Breast epithelium (tissue), 4 donors: Measurements from ENCODE around the gene FANCC. TPM values are rescaled to one million over a fixed set of nuclear protein-coding genes. Genes with fewer than 3 reads are reported as not detected.

Source experiments
- DNase-seq, 2 donors: peaks; one replicate each; pipeline ENCODE4 v3.0.0-alpha.2; 2019; ENCODE audit warnings: low spot score in 2 of 2
- H3K27ac ChIP-seq, 2 donors: fragments of 200-600 bp; sonication (generic) in 1 of 2; one replicate each; pipeline ENCODE4 v1.5.1; 2016 to 2019; ENCODE audit warnings: mild to moderate bottlenecking in 1 of 2
- H3K27me3 ChIP-seq, 2 donors: fragments of 200-600 bp; sonication (generic) in 1 of 2; one replicate each; pipeline versions ENCODE4 v1.5.1 to v1.6.0; 2017 to 2019; ENCODE audit warnings: control low read depth in 1 of 2, mild to moderate bottlenecking in 1 of 2
- H3K36me3 ChIP-seq: fragments of 200-600 bp; one replicate; pipeline ENCODE4 v1.5.1; 2019
- H3K4me1 ChIP-seq, 2 donors: fragments of 200-600 bp; sonication (generic); one replicate each; pipeline ENCODE4 v1.5.1; 2016 to 2019; ENCODE audit warnings: control low read depth in 1 of 2
- H3K4me3 ChIP-seq, 3 donors: fragments of 200-600 bp; sonication (generic); 1 replicate in 2 of 3; 2 replicates in 1 of 3; pipeline ENCODE4 v1.5.1; 2016 to 2019; ENCODE audit warnings: mild to moderate bottlenecking in 3 of 3, moderate library complexity in 2 of 3
- H3K9me3 ChIP-seq, 2 donors: fragments of 200-600 bp; sonication (generic) in 1 of 2; one replicate each; pipeline ENCODE4 v1.5.1; 2016 to 2019; ENCODE audit warnings: control low read depth in 1 of 2
- CTCF ChIP-seq, 3 donors: fragments of 450-650 bp; IDR thresholded peaks; one replicate each; pipeline ENCODE4 v1.5.1; 2016 to 2017; ENCODE audit warnings: antibody characterized with exemption in 3 of 3, mild to moderate bottlenecking in 3 of 3, moderate library complexity in 3 of 3
- POLR2A ChIP-seq: fragments of 450-650 bp; IDR thresholded peaks from one replicate; pipeline ENCODE4 v1.6.1; 2016; ENCODE audit warnings: antibody characterized with exemption, mild to moderate bottlenecking, moderate library complexity
- POLR2AphosphoS5 ChIP-seq, 3 donors: sonication (generic); formaldehyde crosslinking; IDR thresholded peaks; one replicate each; pipeline ENCODE4 v1.6.1; 2017; ENCODE audit warnings: antibody characterized with exemption in 3 of 3
- intact Hi-C: fragments of 100-400 bp; cut with DNase I; formaldehyde crosslinking; loops from one replicate; pipeline ENCODE4 v1.15.1; 2023; ENCODE audit warnings: low total_unique reads
- total RNA-seq, 3 donors: library from RNA; depleted of rRNA; stranded (reverse); fragments of >200 nt; gene quantifications; one replicate each; pipeline ENCODE4 v1.1.0, GENCODE V29; 2016

Gene FANCC
- total RNA-seq, 3 donors from 2014 or later = 4.2 to 11.4 (median 9.2) TPM

- Histone ChIP-seq H3K36me3 (no peaks in the 10 kb centered on the region), H3K4me1 (no peaks in the 10 kb centered on the region), H3K9me3 (no peaks in the 10 kb centered on the region), H3K27me3 (no peaks in the 10 kb centered on the region), H3K4me3 (no peak overlapping the region), H3K27ac (no peak overlapping the region)
- intact Hi-C loops = no loop called here
- no peak for TF ChIP-seq CTCF (IDR thresholded peaks at IDR 0.05)
- no peak for TF ChIP-seq POLR2AphosphoS5 (IDR thresholded peaks at IDR 0.05)
- TF ChIP-seq POLR2A = no peak
- DNase-seq = no peak
Observed at GRCh38 chr9:95250462-95251221, 66.9 kb downstream of the FANCC start.

GRCh38 chr9:95249986-95250385 is 67.5 kb downstream of the FANCC start:
- no peaks in the 10 kb centered on the region for H3K9me3 ChIP-seq
- no peak for TF ChIP-seq POLR2AphosphoS5 (IDR thresholded peaks at IDR 0.05)
- no peak for TF ChIP-seq POLR2A
- TF ChIP-seq CTCF (IDR thresholded peaks at IDR 0.05) = no peak
- H3K27ac ChIP-seq = no peak overlapping the region
- DNase-seq = no peak
- no peak overlapping the region for H3K4me3 ChIP-seq
- no peaks in the 10 kb centered on the region for H3K4me1 ChIP-seq
- H3K36me3 ChIP-seq = no peaks in the 10 kb centered on the region
- H3K27me3 ChIP-seq = no peaks in the 10 kb centered on the region
- intact Hi-C loops = no loop called here

DNA sequence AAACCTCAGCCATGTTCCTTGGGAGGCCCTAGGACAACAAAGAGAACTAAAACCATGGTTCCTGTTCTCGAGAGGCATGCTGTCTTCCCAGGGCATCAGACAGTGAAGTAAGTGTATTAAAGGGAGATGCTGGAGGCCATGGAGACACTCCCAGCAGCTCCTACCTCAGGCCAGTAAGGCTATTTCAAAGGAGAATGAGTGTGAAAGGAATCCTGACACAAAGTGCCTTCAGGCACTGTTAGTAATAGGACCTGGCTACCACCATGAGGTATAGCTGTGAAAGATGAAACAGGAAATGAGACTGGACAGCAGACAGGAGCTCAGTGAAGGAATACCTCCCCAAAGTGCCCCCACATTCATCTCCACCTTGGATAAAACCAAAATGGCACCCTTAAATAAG is 71.0 kb downstream of the FANCC start:
- H3K4me3 ChIP-seq = no peak overlapping the region
- H3K4me1 ChIP-seq = no peaks in the 10 kb centered on the region
- no peak overlapping the region for H3K27ac ChIP-seq
- intact Hi-C loops = no loop called here
- H3K27me3 ChIP-seq = no peaks in the 10 kb centered on the region
- TF ChIP-seq POLR2AphosphoS5 (IDR thresholded peaks at IDR 0.05) = no peak
- TF ChIP-seq CTCF (IDR thresholded peaks at IDR 0.05) = no peak
- no peak for TF ChIP-seq POLR2A
- H3K36me3 ChIP-seq = no peaks in the 10 kb centered on the region
- DNase-seq = no peak
- H3K9me3 ChIP-seq = no peaks in the 10 kb centered on the region

GRCh38 chr9:95242613-95243012 is 74.9 kb downstream of the FANCC start:
- no peak for DNase-seq
- Histone ChIP-seq H3K27me3 (no peaks in the 10 kb centered on the region), H3K36me3 (no peaks in the 10 kb centered on the region), H3K27ac (no peak overlapping the region), H3K4me3 (no peak overlapping the region), H3K9me3 (no peaks in the 10 kb centered on the region), H3K4me1 (no peaks in the 10 kb centered on the region)
- intact Hi-C loops = no loop called here
- TF ChIP-seq CTCF (IDR thresholded peaks at IDR 0.05) (no peak), POLR2AphosphoS5 (IDR thresholded peaks at IDR 0.05) (no peak), POLR2A (no peak)

DNA sequence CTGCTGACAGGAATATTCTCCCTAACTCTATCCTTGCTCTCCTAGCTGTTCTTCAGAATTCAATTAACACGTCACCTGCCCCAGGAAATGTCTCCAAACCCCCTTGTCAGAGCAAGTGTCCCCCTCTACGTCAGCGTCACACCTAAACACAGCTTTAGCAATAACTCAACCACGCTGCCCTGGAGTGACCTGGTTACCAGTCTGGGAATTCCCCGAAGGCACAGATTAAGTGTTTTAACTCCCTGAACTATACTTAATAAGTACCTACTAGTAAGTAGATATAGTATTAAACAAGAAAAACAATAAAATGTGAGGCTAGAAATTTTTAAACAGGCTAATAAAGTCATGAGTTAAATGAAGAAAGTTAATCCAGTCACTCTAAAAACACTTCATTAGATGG is 78.4 kb downstream of the FANCC start:
- DNase-seq = no peak
- intact Hi-C loops = no loop called here
- no peak overlapping the region for H3K4me3 ChIP-seq
- H3K27me3 ChIP-seq = no peaks in the 10 kb centered on the region
- TF ChIP-seq POLR2A (no peak), POLR2AphosphoS5 (IDR thresholded peaks at IDR 0.05) (no peak), CTCF (IDR thresholded peaks at IDR 0.05) (no peak)
- no peak overlapping the region for H3K27ac ChIP-seq
- no peaks in the 10 kb centered on the region for H3K4me1 ChIP-seq
- H3K36me3 ChIP-seq = no peaks in the 10 kb centered on the region
- H3K9me3 ChIP-seq = no peaks in the 10 kb centered on the region
